CD4-positive, alpha-beta T cell treated with Interleukin-17A for 1 hour (primary cell): ENCODE results near the gene TCAP.
A peak's percentile ranks its signal among the peaks of the same experiment; 100 is the strongest.

Experiments
- DNase-seq: peaks from one replicate; pipeline ENCODE4 v3.0.0-alpha.2; 2020

The TCAP gene

GRCh38 chr17:39629494-39629880, 35.7 kb upstream of the TCAP start:
- DNase-seq: no peak

GRCh38 chr17:39629898-39630297, 35.3 kb upstream of the TCAP start:
- no peak for DNase-seq

GRCh38 chr17:39631403-39631802, 33.7 kb upstream of the TCAP start:
- no peak for DNase-seq

- no peak for DNase-seq
These were observed 32.8 kb upstream of the TCAP start for GRCh38 chr17:39632153-39632941.

DNA sequence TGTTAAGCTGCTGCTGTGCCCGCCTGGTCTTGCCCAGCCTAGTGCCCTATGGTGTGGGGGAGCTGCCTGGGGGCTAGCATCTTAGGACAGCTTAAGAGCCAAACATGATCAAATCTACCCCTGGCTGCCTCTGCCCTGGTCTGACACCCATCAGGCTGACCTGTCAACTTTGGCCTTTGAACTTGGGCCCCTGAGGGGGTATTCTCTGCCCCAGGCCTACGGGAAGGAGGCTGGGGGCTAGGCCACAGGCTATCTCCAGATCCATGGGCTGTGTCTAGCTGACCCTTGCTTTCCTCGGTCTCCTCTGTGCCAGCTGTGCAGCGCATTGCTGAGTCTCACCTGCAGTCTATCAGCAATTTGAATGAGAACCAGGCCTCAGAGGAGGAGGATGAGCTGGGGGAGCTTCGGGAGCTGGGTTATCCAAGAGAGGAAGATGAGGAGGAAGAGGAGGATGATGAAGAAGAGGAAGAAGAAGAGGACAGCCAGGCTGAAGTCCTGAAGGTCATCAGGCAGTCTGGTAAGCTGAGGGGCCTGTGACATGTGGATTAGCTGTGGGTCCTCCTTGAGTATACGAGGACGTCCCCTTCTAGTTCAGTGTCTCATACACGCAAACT, 31.5 kb upstream of the TCAP start:
- no peak for DNase-seq

DNA sequence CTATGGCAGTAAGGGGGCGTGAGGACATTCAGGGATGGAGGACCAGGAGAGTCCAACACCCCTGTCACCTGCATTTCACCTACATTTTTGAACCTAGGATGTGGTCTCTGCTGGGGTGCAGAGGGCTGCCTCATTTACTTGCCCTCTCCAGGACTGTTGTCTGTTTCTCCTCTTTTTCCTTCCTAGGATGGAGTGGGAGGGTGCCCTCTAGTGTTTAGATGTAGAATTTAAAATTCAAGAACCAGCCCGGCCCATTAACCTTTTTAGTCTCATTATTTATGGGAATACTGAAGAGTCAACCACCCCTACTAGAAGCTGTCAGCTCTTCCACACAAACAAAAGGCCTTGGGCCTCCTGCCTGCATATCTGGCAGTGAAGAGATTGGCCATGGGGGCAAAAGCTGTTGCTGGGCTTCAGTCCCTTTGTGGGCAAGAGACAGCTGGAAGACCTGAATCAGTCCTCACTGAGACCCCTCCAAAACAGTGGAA, 30.7 kb upstream of the TCAP start:
- peak; percentile 57 for DNase-seq

- DNase-seq: no peak
These were observed 29.5 kb upstream of the TCAP start for GRCh38 chr17:39635614-39636176.

DNA sequence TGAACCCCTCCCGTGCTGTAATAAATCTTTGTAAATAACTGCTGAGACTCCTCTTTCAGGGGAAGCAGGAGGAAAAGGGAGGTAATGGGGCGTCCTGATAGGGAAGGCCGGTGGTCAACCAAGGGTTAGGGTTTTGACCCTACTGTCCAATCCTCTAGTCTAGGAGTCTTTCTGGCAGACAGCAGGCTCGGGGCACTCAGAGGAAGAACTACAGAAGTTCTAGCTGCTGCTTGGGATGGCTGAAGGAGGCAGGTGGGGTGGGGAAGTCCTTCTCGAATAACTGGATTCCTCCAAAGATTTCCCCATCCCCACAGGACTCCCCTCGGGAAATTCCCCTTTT, 28.6 kb upstream of the TCAP start:
- DNase-seq: no peak

DNA sequence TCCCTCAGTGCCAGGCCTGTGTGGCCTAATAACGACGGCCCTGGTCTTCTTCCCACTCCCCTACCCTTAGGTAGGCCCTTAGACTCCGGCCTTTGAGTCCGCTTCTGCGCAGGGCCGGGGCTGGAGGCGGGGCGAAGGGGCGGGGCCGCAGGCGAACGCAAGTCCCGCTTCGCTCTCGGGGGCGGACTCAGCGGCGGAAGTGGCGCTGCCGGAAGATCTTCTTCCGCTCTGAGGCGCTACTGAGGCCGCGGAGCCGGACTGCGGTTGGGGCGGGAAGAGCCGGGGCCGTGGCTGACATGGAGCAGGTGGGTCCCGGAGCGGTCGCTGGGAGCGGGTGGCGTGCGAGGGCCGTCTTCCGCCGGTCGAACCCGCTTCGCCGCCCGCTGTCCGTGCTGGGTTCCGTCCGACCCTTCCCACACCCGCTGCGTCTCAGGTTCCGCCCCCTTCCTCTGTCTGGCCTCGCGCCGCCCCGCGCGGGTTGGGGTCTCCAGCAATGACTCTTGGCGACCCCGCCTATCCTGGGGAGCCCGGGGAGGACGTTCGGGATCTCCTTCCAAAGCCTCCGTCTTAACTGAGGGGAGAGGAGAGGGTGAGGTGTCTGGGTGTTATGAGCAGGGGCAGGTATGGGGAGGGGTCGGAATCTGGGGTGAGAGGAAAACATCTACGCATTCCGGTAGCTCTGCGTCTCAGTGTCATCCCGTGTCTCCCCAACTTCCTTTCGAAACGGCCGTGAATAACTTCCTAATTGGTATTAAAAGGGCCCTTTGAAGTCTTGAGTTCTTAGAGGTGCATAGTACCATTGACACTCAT, 28.0 kb upstream of the TCAP start, which contains the start of gene STARD3:
STARD3 (plus strand) TSS at position 218 of the 810 bp plus-strand sequence. CDS start 16,388 bp downstream, outside the sequence.
- DNase-seq: peak; percentile 91

- DNase-seq: no peak
These were observed 26.8 kb upstream of the TCAP start for GRCh38 chr17:39638317-39638716.

DNA sequence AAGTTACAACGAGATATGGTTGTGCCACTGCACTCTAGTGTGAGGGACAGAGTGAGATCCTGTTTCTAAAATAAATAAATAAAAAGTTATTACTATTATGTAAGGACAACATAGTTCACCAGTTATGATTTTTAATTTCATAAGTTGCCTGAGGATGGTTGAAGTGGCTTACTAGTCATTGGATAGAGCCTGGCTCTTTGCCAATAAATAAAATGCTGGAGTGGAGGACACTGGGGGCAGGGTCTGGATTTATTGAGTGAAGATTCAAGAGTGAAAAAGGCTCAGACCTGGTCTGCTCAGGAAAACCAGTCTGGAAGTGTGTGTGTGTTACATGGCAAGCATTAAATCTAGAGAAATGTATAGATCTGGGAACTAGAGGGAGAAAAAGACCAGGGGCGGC, 26.1 kb upstream of the TCAP start:
- no peak for DNase-seq

- no peak for DNase-seq
These were observed 25.3 kb upstream of the TCAP start for GRCh38 chr17:39639566-39640458.

DNA sequence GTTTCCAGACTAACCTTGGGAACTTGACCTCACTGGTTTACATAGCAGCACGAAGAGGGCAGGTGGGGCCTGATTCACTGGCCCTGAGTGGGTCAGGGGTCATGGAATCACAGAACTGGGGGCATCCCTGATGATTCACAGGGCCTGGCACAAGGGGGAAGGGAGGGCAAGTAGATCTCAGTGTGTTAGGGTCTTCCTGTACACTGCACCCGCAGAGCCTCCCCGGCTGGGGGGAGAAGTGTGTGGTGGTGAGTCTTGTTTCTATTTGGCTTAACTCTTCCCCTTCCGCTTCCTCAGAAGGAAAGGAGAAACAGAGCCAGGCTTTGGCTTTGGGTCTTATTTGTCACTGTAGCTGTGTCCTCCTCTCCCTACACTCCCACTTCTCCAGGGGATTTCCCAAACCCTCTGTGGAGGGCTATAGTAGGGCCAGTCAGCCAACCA, 24.5 kb upstream of the TCAP start:
- no peak for DNase-seq

DNA sequence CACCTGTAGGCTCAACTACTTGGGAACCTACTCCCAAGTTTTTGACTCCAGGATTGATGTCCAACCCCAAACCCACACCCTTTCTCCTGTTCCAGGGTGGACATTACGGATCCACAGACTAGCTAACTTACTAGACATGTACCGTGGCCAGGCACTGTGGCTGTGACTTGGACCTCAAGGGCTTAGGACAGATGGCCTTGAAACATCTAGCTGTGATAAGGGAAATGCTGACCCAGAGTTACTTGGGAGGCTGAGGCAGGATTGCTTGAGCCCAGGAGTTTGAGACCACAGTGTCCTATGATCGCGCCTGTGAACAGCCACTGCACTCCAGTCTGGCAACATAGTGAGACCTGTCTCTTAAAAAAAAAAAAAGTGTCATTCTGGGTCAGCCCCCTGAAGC, 24.1 kb upstream of the TCAP start:
- no peak for DNase-seq

GRCh38 chr17:39641883-39642282, 23.3 kb upstream of the TCAP start:
- DNase-seq: no peak

GRCh38 chr17:39642291-39643074, 22.7 kb upstream of the TCAP start:
- no peak for DNase-seq

- DNase-seq: no peak
These were observed 21.9 kb upstream of the TCAP start for GRCh38 chr17:39643271-39643670.

DNA sequence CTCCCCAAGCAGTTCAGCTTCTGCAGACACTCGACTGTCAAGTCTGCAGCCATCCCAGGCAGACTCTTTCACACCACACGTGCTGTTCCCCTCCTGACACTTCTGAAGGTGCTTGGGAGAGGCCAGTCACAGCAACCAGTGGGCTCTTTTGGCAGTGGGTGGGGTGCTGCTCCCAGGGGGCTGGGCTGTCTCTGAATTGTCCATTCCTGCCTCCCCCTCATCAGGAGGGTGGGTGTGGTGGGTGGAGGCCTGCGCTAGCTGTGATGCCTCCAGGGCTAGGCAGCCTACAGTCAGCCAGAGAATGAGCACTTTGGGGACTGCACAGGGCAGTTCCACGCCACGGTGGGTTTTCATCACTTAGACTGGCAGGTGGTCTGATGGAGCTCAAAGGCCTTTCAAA, 17.9 kb upstream of the TCAP start:
- no peak for DNase-seq

GRCh38 chr17:39648616-39649366, 16.4 kb upstream of the TCAP start:
- no peak for DNase-seq

GRCh38 chr17:39650121-39650579, 15.0 kb upstream of the TCAP start:
- no peak for DNase-seq
